ENCODE measurements around the gene ERMAP.

The ERMAP gene

GRCh38 chr1:42888013-42888633, 71.2 kb downstream of the ERMAP start:
- no peak overlapping the region for H3K4me3 ChIP-seq (replicated peaks; ENCODE audit: low read depth, low read length)
- DNase-seq (ENCODE audit: extremely low read depth, low read depth) = no peak
- TF ChIP-seq CTCF (IDR thresholded peaks at IDR 0.05; ENCODE audit: low read depth, low read length, missing control alignments) = no peak

- DNase-seq (ENCODE audit: extremely low read depth, low read depth) = no peak
Measured at GRCh38 chr1:42889264-42889663, 72.3 kb downstream of the ERMAP start.

GRCh38 chr1:42891465-42892138, 74.7 kb downstream of the ERMAP start:
- H3K4me3 ChIP-seq (replicated peaks; ENCODE audit: low read depth, low read length) = no peak overlapping the region
- DNase-seq (ENCODE audit: extremely low read depth, low read depth) = no peak
- no peak for TF ChIP-seq CTCF (IDR thresholded peaks at IDR 0.05; ENCODE audit: low read depth, low read length, missing control alignments)

More at GRCh38 chr1:42889264-42889663, 72.3 kb downstream of the ERMAP start:
- no peak overlapping the region for H3K4me3 ChIP-seq (replicated peaks; ENCODE audit: low read depth, low read length)
- TF ChIP-seq CTCF (IDR thresholded peaks at IDR 0.05; ENCODE audit: low read depth, low read length, missing control alignments) = no peak
